GM21825 (cell line): ENCODE data around the gene FOXP4.

Experiments
- ATAC-seq: cut with Tn5 transposase; IDR thresholded peaks from one replicate; pipeline ENCODE4 v1.9.1; 2021; ENCODE audit warnings: mild to moderate bottlenecking, moderate library complexity; ENCODE audit not compliant: unreplicated experiment

The FOXP4 gene

GRCh38 chr6:41580690-41581089 lies 34.5 kb downstream of the FOXP4 start:
- ATAC-seq: no peak

DNA sequence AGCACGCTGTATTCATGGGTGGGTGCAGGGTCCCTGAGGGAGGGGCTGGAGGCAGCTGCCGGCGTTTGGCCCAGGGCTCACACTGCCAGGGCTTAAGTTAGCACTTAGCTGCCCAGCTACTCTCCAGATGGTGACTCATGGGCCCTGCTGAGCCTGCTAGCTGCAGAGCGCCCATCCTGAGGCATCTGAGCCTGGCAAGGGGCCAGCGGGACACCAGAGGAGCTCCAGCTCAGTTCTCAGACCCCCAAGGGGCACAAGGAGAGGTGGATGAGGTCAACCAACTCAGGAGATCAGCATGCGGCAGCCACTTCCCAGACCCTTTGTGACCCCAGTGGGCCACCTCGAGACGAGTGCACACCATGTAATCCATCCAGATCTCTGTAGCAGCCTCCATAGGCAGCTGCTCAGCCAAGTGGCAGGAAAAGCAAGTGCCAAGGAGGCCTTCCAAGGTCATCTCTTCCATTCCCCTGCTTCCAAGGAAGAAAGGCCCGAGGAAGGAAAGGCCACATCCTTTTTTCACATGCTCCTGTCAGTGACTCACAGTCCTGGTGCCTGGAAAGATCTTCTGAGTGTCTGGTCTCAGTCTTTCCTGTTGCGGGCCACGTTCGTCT lies 35.3 kb downstream of the FOXP4 start:
- ATAC-seq: no peak

DNA sequence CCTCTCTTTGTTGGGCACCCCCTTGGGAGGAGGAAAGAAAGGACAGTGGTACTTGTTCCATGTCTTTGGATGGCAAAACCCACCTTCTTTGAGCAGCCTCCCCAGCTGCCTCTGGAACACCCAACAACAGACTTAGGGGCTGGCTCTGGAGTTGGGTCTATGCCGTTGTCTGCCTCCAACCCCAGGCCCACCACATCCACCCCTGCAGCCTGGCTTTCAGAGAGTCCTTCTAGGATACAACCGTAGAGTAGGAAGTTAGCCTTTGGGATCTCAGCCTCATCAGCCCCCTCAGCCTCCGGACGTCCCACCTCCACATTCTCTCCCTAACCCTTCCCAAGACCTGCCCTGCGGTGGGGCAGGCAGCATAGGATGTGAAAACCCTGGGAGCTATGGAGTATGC lies 36.4 kb downstream of the FOXP4 start:
- ATAC-seq: no peak

DNA sequence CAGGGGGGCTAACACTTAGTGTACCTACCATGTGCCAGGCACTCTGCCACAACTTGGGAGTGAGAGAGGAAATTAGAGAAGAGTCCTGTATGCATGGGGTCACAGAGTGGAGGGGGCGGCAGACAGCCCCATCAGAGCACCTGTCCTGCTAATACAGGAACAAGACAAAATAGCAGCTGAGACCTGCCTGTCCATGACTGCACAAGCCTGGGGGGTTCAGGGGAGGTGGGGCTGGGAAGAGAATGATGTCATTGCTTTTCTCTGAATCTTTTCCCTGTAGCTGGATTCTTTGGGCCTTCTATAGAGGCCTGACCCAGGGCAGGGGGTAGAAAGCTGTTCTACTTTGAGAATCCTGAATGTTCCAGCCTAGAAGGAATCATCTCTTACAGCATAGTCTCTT lies 37.4 kb downstream of the FOXP4 start:
- ATAC-seq: no peak

GRCh38 chr6:41584205-41584604 lies 38.0 kb downstream of the FOXP4 start:
- ATAC-seq: no peak

- ATAC-seq: no peak
Measured at GRCh38 chr6:41584668-41585205, 38.6 kb downstream of the FOXP4 start.

DNA sequence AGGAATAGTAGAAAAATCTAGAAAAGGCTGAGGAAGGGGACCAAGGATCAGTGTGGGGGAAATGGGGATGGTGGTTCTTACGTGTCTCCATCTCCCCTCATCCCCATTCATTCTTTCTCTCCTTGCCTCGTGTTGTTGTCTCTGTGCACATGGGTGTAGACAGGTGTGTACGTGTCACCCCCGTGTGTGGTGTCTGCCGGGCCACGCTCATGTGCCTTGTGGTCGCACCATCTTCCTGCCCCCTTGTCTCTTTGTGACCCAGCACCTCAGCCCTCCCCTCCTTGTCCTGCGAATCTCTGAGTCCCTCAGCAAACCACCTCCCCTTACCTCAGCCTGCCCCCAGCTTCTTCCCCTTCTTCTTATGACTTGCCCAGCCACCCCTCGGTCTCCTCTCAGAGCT lies 39.4 kb downstream of the FOXP4 start:
- no peak for ATAC-seq

DNA sequence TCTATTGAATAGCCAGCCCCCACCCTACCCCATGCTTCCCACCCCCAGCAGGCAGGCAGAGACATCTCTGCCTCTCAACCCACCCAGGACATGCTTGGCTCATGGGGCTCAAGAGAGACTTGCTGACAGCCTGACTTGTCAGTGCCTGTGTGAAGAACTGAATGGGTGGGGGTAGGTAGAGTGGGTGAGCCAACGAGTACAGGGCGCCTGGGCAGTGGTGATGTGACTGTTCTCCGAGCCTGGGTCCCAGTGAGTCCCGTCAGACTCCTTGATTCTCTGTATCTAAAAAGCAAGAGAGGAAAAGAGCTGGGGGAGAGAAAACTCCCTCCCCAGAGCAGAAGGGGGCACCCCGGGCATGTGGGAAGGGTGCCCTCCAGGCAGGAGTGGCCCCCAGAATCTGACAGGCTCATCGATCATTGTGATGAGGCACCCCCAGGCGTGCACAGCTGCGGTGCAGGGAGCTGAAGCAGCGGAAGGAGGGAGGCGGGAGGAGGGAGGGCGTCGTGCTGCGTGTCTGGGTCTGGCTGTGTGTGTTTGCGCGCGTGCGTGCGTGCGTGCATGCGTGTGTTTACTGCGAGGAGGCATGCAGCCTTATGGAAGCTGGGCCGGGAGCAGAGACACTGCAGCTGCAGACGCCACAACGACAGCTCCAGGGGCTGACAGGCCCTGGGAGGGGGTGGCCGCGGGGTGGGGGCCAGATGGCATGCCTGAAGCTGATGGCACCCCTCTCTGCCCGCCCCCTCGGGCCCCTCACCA lies 40.2 kb downstream of the FOXP4 start:
- ATAC-seq: no peak

- no peak for ATAC-seq
Measured at GRCh38 chr6:41587131-41587879, 41.1 kb downstream of the FOXP4 start.

GRCh38 chr6:41588111-41588510 lies 41.9 kb downstream of the FOXP4 start:
- no peak for ATAC-seq

- no peak for ATAC-seq
Measured at GRCh38 chr6:41589223-41589622, 43.0 kb downstream of the FOXP4 start.

GRCh38 chr6:41589636-41590622 lies 43.7 kb downstream of the FOXP4 start:
- no peak for ATAC-seq

DNA sequence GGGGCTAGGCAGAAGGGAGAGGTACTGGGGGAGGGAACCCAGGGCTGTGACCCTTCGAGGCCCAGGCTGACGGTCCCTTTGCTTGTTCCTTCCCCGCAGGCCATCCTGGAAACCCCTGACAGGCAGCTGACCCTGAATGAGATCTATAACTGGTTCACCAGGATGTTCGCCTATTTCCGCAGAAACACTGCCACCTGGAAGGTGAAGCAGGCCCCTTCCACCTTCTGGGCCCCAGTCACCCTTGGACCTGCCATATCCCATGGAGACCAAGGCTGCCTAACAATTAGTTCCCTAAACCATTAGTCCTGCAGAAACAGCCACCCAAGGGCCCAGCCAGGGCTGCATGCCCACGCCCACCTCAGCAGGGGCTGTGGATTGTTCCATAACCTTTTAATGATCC lies 44.9 kb downstream of the FOXP4 start:
- no peak for ATAC-seq

GRCh38 chr6:41591859-41592502 lies 45.8 kb downstream of the FOXP4 start:
- ATAC-seq: no peak

GRCh38 chr6:41593406-41593805 lies 47.2 kb downstream of the FOXP4 start:
- no peak for ATAC-seq

DNA sequence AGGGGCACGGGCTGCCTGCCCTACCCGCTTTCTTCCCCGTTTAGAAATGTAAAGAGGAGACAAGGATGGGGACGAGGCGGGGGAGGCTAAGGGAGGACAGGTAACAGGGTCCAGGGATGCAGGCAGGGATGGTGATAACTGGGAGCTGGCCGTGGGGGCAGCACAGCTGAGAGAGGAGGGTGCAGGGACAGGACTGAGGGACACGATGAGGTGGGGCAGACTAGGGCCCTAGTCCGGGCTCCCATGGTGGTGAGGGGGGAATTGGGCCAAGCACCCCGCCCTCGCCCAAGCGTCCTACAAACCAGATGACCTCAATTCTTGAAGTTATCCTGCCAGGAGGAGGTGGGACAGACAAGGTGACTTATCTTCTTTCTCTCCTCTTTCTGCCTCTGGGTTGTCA lies 47.7 kb downstream of the FOXP4 start:
- no peak for ATAC-seq

DNA sequence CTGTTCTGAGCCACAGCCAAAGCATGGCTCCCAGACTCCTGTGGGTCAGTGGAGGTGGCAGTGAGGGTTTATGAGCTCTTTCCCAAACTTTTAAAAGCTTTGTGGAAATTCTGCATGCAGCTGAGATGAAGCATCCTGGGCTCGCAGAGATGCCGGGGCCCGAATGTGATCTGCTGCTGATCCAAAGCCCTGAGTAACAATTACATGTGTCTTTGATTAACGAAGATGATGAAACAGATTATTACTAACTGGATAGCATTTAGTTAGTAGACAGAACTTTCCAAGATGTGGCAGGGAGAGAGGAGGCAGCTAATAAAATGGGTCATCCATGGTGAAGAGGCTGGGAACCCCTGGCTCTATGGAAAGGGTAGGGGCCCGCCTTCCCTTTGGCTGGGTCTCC lies 48.1 kb downstream of the FOXP4 start:
- ATAC-seq: no peak

GRCh38 chr6:41594766-41595165 lies 48.6 kb downstream of the FOXP4 start:
- ATAC-seq: no peak

DNA sequence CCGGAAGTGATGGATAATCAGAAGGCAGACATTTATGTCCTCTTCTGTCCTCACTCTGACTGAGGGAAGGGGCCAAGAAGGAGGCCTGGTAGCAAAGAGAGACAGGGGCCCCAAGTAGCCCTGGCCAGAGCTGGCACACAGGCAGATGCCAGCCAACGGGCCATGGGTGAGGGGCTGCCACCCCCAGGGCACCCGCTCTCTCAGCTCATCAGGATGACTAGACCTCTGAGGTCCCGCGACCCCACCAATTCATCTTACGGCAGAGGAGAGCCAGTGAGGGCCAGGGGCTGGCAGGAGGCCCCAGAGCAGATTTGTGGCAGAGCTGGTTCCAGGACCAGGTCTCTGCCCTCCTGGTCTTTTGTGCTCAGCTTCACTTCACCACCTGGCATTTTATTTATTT lies 49.0 kb downstream of the FOXP4 start:
- ATAC-seq: no peak

DNA sequence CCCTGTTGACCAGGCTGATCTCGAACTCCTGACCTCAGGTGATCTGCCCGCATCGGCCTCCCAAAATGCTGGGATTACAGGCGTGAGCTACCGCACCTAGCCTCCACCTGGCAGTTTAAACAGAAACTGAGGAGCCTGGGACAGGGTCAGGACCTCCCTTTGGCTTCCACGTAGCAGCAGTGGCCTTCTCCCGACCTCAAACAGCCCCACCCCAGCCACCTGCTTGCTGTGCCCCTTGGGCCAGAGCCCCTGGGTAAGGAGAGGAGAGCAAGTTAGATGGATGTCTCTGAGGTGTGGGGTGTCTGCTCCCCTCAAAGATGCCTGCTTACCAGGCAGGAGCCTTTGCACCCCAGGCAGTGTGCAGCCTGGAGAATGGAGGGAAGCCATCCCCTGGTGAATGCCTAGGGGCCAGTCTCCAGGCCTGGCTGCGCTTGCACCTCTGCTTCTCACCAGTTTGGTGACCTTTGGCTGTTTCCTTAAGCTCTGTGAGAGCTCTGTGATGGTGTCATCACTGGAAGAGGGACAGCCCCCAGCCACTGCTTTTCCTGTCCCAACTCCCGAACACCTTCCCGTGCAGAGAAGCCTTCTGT lies 50.0 kb downstream of the FOXP4 start:
- no peak for ATAC-seq
